Fibroblast of lung (primary cell): ENCODE data around the gene PAN2.

ENCODE experiments used
- EZH2 ChIP-seq: IDR thresholded peaks from 2 replicates; pipeline ENCODE4 v1.5.1; 2012; ENCODE audit warnings: low read length, control low read depth, mild to moderate bottlenecking; ENCODE audit errors: missing control alignments
- TF ChIP-seq, protein P1 (sequence below), 2 donors: IDR thresholded peaks in 1 of 2; conservative IDR thresholded peaks in 1 of 2; 1 replicate in 1 of 2; 2 replicates in 1 of 2; pipeline ENCODE4 v1.5.1; 2011 to 2012; ENCODE audit warnings: low read length in 2 of 2, control low read depth in 1 of 2, inconsistent platforms in 1 of 2, low read depth in 1 of 2, mild to moderate bottlenecking in 1 of 2

DNA sequence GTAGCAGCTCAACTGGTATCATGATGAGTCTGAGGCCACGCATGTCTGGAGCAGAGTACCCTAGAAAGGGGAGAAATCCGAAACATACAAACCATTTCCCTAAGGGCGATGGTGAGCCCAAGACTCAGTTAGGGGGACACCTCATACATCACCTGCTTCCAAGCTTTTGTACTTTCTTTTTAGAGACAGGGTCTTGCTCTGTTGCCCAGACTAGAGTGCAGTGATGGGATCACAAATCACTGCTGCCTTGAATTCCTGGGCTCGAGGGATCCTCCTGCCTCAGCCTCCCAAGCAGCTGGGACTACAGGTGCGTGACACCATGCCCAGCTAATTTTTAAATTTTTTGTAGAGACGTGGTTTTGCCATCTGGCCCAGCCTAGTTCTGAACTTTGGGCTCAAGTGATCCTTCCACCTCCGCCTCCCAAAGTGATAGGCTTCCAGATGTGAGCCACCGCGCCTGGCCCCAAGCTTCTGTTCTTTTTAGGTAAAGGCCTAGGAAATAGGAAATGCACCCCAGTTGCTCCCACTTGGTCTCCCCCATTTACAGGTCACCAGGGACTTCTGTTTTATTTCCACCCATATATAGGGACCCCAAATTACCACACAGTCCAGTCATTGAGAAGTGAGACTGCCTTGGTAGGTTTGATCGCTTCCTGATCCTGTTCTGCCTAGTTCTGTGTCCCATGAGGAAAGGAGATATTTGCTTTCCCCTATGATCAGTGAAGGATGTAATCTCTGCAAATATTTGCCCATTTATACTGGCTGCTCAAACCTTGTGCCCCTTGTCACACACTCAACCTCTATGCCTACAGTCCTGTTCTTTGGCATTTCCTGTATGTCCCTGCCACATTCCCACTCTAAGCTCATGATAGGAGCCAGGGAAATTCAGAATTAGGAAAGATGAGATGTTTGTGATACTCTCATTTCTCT, 28.6 kb upstream of the PAN2 start, which contains the start of gene APOF:
- TF ChIP-seq, protein P1, sequence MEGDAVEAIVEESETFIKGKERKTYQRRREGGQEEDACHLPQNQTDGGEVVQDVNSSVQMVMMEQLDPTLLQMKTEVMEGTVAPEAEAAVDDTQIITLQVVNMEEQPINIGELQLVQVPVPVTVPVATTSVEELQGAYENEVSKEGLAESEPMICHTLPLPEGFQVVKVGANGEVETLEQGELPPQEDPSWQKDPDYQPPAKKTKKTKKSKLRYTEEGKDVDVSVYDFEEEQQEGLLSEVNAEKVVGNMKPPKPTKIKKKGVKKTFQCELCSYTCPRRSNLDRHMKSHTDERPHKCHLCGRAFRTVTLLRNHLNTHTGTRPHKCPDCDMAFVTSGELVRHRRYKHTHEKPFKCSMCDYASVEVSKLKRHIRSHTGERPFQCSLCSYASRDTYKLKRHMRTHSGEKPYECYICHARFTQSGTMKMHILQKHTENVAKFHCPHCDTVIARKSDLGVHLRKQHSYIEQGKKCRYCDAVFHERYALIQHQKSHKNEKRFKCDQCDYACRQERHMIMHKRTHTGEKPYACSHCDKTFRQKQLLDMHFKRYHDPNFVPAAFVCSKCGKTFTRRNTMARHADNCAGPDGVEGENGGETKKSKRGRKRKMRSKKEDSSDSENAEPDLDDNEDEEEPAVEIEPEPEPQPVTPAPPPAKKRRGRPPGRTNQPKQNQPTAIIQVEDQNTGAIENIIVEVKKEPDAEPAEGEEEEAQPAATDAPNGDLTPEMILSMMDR (conservative IDR thresholded peaks at IDR 0.05 in 1 of 2, IDR thresholded peaks at IDR 0.05 in 1 of 2; ENCODE audit: low read depth in 1 of 2, low read length in 2 of 2), result no peak
- TF ChIP-seq EZH2, result no peak
